A549 treated with ZK216348 at 1 μM for 4 hours (cell line): ENCODE measurements around the gene CDK15. TPM values are rescaled to one million over a fixed set of nuclear protein-coding genes. Genes with fewer than 3 reads are reported as not detected.

ENCODE experiments used
- total RNA-seq: library from RNA; stranded (reverse); fragments of 200-300 nt; extraction: Qiagen RNA extraction; gene quantifications from 5 replicates; pipeline ENCODE4 v1.2.3, GENCODE V29; 2022; ENCODE audit warnings: low read depth

Gene CDK15
- total RNA-seq: not detected in 5 replicates

DNA sequence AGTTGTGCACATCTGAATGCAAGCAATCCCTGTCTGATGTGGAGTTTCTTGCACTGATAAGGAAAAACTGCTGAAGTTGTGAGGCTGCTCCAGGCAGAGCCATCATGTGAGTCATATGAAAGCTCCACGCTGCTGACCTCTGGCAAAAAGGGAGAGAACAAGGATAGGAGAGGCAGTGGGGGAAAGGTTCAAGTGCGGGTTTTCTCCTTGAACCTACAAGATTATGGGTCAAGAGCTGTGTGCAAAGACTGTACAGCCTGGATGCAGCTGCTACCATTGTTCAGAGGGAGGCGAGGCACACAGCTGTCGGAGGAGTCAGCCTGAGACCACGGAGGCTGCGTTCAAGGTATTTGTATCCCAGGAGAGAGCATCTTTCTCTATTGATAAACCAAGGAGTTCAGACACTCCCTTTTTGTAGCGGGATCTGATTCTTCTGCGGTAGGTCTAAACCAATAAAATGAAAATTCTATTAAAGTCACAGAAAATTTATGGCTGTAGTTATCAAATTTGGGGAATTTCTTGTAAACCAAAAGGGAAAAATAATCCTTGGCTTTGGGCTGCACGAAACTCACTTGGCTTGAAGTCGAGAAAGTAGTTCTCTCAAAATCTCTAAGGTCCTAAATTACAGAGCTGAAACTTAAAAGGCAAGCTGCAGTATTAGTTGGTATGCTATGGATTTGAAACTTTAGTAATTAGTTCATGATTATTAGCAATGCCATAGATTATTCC, at the start of gene CDK15:
CDK15 (plus strand) TSS at position 96 of the 729 bp plus-strand sequence; CDS start at position 224, 128 bp downstream.

DNA sequence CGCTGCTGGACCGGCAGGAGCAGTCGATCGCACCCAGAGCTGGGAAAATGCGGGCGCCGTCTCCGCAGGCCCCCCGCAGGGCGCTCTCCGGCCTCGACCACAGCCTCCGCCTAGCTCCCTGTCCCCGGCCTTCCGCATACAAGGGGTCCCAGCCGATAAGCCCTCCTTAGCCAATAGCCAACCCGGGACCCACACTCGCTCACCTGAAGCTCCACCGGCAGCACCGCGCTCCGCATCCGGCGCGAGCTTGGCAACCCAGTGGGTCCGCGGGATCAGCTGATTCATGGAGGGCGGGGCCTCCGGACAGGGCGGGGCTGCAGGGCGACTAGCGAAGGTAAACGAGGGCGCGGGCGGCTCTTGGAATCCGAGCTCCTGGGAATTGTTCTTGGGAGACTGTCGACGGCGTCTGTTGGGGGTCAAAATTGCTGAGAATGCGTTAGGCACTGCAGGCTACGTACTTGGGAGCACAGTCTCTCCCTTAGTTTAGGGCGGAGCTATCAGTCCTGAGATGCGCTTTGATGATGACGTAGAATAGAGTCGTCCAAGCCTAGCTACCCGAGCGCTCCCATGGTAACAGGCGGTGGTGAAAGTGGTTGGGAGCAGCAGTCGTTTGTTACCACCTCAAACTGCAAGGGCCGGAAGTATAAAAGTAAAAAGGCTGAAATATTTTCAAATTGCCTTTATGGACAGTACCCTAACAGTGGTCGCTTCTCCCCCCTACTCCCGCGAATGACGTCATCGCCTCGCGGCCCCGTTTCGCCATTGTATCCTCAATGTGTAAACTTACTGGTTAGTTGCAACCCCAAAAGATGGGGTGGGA, 25.5 kb upstream of the CDK15 start, which contains the start of gene ALS2:
ALS2 (minus strand) TSS at position 260 of the 820 bp plus-strand sequence. CDS start 12,048 bp downstream, outside the sequence.

Other genes with a start within 250 kb of the CDK15 start
- 17.8 to 21.1 TPM (median 19.5 TPM) in 5 replicates for gene TMEM237, start 163.0 kb upstream of the CDK15 start, total RNA-seq
- 0.06 to 0.13 TPM (median 0.10 TPM) in 3 of 5 replicates, not detected in the others for gene MPP4, start 107.9 kb upstream of the CDK15 start, total RNA-seq
- 8.8 to 13.8 TPM (median 12.4 TPM) in 5 replicates for gene ALS2, start 25.6 kb upstream of the CDK15 start, total RNA-seq
- 4.4 to 7.3 TPM (median 6.0 TPM) in 5 replicates for gene FZD7, start 227.3 kb downstream of the CDK15 start, total RNA-seq